KOPT-K1 (cell line): ENCODE measurements around the gene THRSP.
"Not testable (repeated sequence)": the region's sequence is repeated elsewhere in the genome, so short reads cannot be mapped to it uniquely, and the experiment has no call there.

Source experiments
- H3K27ac ChIP-seq: fragments of 200-600 bp; sonication (generic); 2 replicates; pipeline ENCODE4 v1.5.1; 2016; ENCODE audit warnings: antibody characterized with exemption, mild to moderate bottlenecking, low read depth, low read length; ENCODE audit not compliant: poor library complexity, severe bottlenecking
- H3K36me3 ChIP-seq: fragments of 200-600 bp; sonication (generic); 2 replicates; pipeline ENCODE4 v1.5.1; 2017; ENCODE audit warnings: antibody characterized with exemption, mild to moderate bottlenecking, low read length, moderate library complexity; ENCODE audit not compliant: insufficient read depth
- H3K9me3 ChIP-seq: fragments of 200-600 bp; sonication (generic); 2 replicates; pipeline ENCODE4 v1.5.1; 2017; ENCODE audit warnings: antibody characterized with exemption, low read length, mild to moderate bottlenecking; ENCODE audit not compliant: insufficient read depth, poor library complexity, severe bottlenecking

Gene THRSP

GRCh38 chr11:78048561-78048960, 15.1 kb upstream of the THRSP start:
- H3K9me3 ChIP-seq: no peaks in the 10 kb centered on the region
- no peak overlapping the region for H3K27ac ChIP-seq
- no peaks in the 10 kb centered on the region for H3K36me3 ChIP-seq

DNA sequence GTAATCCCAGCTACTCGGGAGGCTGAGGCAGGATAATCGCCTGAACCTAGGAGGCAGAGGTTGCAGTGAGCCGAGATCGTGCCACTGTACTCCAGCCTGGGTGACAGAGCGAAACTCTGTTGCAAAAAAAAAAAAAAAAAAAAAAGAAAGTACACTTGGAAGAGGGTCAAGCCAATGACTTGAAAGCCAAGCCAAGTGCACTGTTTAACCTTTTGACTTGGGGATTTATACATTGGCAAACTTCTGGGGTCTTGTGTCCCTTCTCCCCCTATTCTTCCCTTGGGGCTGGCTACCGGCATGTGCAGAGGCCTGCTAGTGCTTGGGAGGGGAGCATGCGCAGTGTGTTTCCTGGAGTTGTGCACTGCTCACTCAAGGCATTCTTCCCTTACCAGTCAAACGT, 14.3 kb upstream of the THRSP start:
- H3K27ac ChIP-seq: no peak overlapping the region
- no peaks in the 10 kb centered on the region for H3K36me3 ChIP-seq

DNA sequence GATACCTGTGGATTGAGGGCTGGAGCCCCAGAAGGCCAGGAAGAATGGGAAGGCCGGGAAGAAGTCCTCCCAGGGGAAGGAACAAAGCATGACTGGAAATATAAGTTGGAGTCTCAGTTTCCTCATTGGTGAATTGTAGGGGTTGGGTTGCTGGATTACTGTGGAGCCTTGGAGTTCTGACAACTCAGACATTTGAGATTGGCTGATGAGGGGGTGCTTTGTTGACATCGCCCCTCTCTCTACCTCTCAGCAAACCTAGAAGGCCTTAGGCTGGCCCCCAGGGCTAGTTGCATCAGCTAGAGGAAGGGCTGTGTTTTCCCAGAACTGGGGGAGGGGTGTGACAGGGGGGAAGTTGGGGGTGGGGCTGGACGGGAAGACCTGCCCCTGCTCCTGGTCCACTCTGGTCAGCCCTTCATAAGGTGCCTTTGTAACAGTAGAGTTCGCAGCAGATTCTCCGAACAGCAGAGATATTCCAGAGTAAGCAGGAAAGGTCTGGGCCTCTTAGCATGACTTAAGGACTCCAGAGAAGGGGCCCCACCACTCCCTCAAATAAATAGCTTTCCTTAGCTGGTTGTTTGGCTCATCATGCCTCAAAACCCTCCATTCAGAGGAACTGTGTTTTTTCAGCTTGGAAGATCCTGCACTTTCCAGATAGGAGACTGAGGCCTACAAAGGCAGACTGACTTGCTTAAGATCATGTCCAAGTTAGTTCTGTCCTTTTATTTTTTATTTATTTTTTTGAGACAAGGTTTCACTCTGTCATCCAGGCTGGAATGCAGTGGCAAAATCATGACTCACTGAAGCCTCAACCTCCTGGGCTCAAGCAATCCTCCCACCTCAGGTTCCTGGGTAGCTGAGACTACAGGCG, 12.5 kb upstream of the THRSP start:
- H3K27ac ChIP-seq: no peak overlapping the region

More for the DNA sequence above, 14.3 kb upstream of the THRSP start:
- no peaks in the 10 kb centered on the region for H3K9me3 ChIP-seq

GRCh38 chr11:78054971-78055370, 8.7 kb upstream of the THRSP start:
- Histone ChIP-seq H3K27ac (no peak overlapping the region), H3K36me3 (no peaks in the 10 kb centered on the region), H3K9me3 (no peaks in the 10 kb centered on the region)

More for the DNA sequence above, 12.5 kb upstream of the THRSP start:
- H3K36me3 ChIP-seq: no peaks in the 10 kb centered on the region
- no peaks in the 10 kb centered on the region for H3K9me3 ChIP-seq

- H3K36me3 ChIP-seq: no peaks in the 10 kb centered on the region
- no peaks in the 10 kb centered on the region for H3K9me3 ChIP-seq
- no peak overlapping the region for H3K27ac ChIP-seq
Observed at GRCh38 chr11:78056093-78056492, 7.6 kb upstream of the THRSP start.

DNA sequence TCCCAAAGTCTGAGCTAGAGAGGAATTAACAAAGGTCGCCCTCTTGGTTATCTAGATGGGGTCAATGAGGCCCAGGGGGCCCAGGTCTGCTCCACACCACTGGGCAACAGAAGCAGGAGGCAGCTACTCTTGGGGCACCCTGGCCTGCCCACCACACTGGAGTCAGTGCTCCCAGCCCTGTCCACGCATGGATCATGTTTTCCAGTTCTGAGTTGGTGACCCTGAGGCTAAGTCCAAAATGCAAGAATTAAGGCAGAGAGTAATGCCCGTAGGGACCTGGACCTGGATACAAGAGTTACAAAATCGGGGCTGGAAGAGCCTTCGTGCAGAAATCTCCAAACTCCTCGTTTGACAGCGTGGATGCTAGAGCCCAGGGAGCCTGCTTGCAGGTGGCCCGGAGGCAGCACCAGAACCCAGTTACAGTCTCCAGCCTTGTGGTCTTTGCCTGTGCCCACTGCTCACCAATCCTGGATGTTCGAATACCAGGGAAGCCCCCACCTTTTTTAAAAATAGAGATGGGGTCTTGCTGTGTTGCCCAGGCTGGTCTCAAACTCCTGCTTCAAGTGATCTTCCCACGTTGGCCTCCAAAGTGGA, 6.1 kb upstream of the THRSP start:
- Histone ChIP-seq H3K27ac (no peak overlapping the region), H3K9me3 (no peaks in the 10 kb centered on the region), H3K36me3 (no peaks in the 10 kb centered on the region)

DNA sequence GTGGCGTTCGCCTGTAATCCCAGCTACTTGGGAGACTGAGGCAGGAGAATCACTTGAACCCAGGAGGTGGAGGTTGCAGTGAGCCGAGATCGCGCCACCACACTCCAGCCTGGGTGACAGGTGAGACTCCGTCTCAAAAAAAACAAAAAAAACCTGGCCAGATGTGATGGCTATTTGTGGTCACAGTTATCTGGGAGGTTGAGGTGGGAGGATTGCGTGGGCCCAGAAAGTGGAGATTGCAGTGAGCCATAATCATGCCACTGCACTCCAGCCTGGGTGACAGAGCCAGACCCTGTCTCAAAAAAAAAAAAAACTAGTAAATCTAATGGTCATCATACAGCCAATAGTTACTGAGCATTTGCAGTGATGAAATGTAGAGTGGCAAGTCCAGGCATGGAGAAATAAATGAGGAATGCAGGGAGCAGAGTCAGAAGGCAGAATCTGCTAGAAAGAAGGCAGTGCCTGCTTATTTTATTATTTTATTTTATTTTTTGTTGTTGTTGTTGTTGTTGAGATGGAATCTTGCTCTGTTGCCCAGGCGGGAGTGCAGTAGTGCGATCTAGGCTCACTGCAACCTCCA, 3.8 kb upstream of the THRSP start:
- not testable (repeated sequence) for H3K27ac ChIP-seq, H3K36me3 ChIP-seq, H3K9me3 ChIP-seq

- no peaks in the 10 kb centered on the region for H3K9me3 ChIP-seq
- no peaks in the 10 kb centered on the region for H3K36me3 ChIP-seq
- no peak overlapping the region for H3K27ac ChIP-seq
Observed at GRCh38 chr11:78060533-78060932, 3.1 kb upstream of the THRSP start.

DNA sequence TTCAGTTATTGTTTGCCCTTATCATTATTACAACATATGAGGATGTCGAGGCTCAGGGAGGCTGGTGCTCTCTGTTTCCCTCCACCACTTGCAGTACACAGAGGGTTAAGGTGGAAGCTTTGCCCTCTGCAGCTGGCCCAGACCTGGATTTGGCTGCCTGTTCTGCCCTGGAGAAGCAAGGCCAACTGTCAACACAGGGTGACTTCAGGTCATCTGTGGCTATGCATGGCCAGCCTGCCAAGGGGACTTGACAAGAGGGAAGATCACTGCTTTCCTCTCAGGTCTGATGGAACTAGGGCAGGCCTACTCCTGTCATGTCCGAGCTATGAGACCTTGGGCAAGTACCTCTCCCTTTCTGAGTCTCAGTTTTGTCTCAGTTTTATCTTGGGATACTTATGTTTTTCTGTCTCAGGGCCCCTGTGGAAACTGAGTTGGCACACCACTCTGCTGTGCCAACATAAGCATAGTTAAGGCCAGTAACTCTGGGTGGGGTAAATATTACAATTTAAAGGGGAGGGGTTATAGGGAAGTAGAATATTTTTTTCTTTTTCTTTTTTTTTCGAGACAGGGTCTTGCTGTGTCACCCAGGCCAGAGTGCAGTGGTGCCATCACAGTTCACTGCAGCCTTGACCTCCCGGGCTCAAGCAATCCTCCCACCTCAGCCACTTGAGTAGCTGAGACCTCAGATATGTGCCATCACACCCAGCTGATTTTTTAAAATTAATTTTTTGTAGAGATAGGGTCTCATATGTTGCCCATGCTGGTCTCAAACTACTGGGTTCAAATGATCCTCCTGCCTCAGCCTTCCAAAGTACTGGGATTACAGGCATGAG, 2.4 kb upstream of the THRSP start:
- H3K27ac ChIP-seq: no peak overlapping the region
- H3K9me3 ChIP-seq: no peaks in the 10 kb centered on the region
- H3K36me3 ChIP-seq: no peaks in the 10 kb centered on the region

DNA sequence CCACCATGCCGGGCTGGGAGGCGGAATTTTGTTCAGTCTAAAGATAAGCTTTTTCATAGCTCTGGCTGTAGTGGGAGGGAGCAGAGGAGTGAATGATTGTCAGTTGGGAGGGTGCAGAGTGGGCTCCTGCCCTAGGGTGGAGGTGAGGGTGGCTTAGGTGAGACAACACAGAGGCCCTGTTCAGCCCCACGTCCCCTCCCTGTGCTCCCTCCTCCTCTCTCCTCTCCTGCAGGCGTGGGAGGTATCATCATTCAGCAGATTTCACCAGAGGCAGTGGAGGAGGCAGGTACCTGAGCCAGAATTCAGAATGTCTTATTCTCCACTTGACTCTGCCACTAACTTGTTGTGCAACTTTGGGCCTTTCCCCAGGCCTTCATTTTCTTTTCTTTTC, 1.7 kb upstream of the THRSP start:
- Histone ChIP-seq H3K36me3 (no peaks in the 10 kb centered on the region), H3K9me3 (no peaks in the 10 kb centered on the region), H3K27ac (no peak overlapping the region)

GRCh38 chr11:78062671-78063070, 990 bp upstream of the THRSP start:
- no peak overlapping the region for H3K27ac ChIP-seq

GRCh38 chr11:78065203-78065602, 1.5 kb downstream of the THRSP start:
- no peaks in the 10 kb centered on the region for H3K9me3 ChIP-seq
- H3K36me3 ChIP-seq: peaks cover 30% of the 10 kb centered on the region
- no peak overlapping the region for H3K27ac ChIP-seq

More at GRCh38 chr11:78062671-78063070, 990 bp upstream of the THRSP start:
- H3K36me3 ChIP-seq: peaks cover 6% of the 10 kb centered on the region; the same call in 1 of the 2 replicates
- no peaks in the 10 kb centered on the region for H3K9me3 ChIP-seq

GRCh38 chr11:78066471-78066870, 2.8 kb downstream of the THRSP start:
- Histone ChIP-seq H3K36me3 (peaks cover 43% of the 10 kb centered on the region), H3K9me3 (no peaks in the 10 kb centered on the region), H3K27ac (no peak overlapping the region)

- Histone ChIP-seq H3K27ac (no peak overlapping the region), H3K9me3 (no peaks in the 10 kb centered on the region), H3K36me3 (peaks cover 54% of the 10 kb centered on the region)
Observed at GRCh38 chr11:78067704-78068103, 4.0 kb downstream of the THRSP start.

GRCh38 chr11:78069465-78069864, 5.8 kb downstream of the THRSP start:
- H3K36me3 ChIP-seq: peaks cover 60% of the 10 kb centered on the region
- H3K9me3 ChIP-seq: no peaks in the 10 kb centered on the region
- no peak overlapping the region for H3K27ac ChIP-seq
